T-helper 9 cell (primary cell): ENCODE results near the gene GIPC1.

Experiments
- DNase-seq: peaks from one replicate; pipeline ENCODE4 v3.0.0-alpha.2; 2020

GIPC1 gene

DNA sequence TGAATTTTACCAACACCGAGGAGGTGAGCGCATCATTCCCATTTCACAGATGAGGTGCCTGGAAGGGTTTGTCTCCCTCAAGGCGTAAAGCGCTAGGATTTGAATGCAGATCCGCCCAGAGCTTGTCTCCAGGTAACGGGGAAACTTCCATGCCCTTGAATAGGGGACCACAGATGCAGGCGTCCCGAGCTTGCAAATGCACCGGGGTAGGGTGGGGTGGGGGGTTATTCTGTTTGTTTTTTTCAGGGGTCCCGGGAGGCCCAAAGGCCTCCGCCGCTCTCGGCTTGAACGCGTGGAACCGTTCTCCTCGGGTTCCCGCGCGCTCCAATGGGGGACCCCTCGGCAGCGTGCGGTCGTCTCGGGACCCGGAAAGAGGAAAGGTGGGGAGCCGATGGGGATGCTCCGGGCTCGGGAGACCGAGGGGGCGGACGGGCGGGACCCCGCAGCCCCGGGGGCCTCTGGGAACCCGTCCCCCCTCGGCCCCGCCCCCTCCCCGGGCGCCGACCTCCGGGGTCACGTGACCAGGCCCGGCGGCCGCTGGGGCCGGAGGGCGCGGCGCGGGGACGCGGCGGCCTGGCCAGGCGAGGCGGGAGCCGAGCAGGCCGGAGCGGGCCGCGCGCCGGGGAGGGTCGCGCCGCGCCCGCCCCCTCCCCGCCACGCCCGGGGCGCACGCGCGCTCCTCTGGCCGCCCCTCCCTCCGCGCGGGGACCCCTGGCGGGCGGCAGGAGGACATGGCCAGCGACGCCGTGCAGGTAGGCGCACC, 63.0 kb downstream of the GIPC1 start, which contains the start of gene PKN1:
Gene PKN1, plus strand, starts transcription at position 516 of the 763 bp plus-strand sequence. Its CDS starts 216 bp downstream, at position 732.
- peak; percentile 34 for DNase-seq

DNA sequence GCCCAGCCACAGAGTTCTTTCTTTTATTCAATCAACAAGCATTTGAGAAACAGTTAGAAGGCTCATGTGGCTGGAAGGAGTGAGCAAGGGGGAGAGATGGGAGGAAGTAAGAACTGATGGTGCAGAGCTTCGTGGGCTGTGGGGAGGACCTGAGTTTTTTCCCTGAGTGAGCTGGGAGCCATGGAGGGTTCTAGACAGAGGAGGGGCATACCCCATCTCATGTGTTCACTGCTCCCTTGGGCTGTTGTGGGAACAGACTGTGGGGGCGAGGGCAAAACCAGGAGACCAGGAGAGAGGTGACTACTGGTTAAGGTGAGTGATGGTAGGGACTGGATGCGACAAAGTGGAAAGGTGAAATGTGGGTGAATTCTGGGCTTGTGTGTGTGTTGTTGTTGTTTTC, 65.2 kb downstream of the GIPC1 start:
- no peak for DNase-seq

DNA sequence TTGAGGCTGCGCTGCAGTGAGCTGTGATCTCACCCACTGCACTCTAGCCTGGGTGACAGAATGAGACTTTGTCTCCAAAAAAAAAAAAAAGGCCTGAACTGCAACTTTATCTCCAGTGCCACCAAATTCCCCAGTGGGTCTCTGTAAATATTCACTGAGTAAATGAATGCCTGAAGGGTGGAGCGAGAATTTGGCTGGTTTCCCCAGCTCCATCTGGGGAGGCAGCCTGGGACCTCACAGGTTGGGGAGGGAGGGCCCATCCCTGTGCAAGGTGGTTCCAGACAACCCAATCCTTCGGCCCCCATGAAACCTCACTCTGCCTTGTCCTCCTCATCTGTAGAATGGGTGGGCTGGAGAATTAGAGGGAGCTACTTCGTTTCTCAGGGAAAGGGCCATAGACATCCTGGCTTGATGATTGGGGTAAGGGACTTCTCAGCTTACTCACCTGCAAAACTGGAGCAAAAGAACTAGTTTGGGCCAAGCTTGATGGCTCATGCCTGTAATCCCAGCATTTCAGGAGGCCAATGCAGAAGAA, 67.0 kb downstream of the GIPC1 start:
- no peak for DNase-seq
